Middle frontal gyrus (tissue), 1 donor: ENCODE data around the gene FGGY.
"Not testable (repeated sequence)": the region's sequence is repeated elsewhere in the genome, so short reads cannot be mapped to it uniquely, and the experiment has no call there.

Experiments used
- DNase-seq: peaks from one replicate; pipeline ENCODE4 v3.0.0-alpha.2; 2015; ENCODE audit warnings: low spot score; ENCODE audit errors: extremely low spot score

FGGY gene

DNA sequence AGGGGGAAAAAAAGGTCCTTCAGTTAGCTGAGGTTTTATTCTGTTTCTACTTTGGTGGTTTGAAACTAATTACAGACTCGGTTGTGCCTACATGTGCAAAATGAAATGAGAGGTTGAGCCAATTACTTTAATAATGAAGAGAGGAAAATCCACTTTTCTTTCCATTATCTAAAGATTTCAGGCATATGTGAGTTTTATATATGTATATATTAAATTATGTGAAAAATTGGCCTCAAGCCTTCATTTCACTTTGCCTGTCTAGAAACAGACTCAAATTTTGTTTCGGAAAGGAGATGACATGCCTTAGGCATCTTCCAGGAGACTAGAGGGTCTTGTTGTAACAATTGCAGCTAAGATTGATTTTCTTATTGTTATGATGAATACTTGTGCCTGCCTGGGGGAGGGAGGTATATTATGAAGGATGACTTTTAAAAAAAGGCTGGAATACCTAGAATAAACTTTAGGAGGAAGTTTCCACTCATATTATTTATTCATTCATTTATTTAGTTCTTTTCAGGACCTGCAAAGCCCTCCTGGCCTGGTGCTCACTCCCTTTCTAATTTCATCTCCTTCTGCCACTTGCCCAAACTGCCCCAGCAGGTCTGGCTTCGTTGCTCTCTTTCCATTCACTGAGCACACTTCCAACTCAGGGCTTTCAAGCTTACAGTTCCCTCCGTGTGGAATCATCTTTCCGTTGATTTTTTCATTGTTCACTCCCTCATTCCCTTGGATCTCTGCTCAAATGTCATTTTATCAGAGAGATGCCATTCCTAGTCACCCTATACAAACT lies 423.6 kb downstream of the FGGY start:
- DNase-seq = no peak

DNA sequence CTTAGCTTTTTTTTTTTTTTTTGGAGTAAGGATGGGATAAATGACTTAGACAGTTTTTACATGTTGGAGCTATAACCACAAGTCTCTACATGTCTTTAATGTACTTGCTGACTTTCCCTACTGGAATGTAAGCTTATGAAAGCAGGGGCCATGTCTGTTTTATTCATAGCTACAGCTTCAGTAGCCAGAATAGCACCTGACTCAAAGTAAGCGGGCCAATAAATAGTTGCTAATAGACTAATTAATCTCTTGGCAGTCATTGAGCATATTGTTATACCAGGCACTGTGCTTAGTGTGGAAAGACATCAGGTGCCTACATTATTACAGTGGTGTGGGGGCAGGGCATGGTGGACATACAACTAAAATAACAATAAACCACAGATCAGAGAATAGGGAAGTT lies 433.4 kb downstream of the FGGY start:
- DNase-seq = no peak

GRCh38 chr1:59730759-59731478 lies 434.0 kb downstream of the FGGY start:
- no peak for DNase-seq

- DNase-seq = no peak
These were observed 434.7 kb downstream of the FGGY start for GRCh38 chr1:59731591-59731990.

GRCh38 chr1:59732214-59732955 lies 435.5 kb downstream of the FGGY start:
- DNase-seq = no peak

GRCh38 chr1:59733443-59734141 lies 436.7 kb downstream of the FGGY start:
- no peak for DNase-seq

- not testable (repeated sequence) for DNase-seq
These were observed 439.0 kb downstream of the FGGY start for GRCh38 chr1:59735927-59736326.

GRCh38 chr1:59736744-59737143 lies 439.9 kb downstream of the FGGY start:
- no peak for DNase-seq

DNA sequence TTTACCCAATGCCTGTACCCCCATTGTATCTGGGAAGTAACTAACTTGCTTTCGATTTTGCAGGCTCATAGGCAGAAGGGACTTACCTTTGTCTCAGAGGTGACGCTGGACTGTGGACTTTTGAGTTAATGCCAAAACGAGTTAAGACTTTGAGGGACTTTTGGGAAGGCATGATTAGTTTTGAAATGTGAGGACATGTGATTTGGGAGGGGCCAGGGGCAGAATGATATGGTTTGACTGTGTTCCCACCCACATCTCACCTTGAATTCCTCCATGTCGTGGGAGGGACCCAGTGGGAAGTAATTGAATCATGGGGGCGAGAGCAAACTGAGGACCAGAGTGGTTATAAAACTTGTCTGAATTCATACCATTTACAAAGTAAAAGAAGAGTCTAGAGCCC lies 440.7 kb downstream of the FGGY start:
- DNase-seq = no peak

GRCh38 chr1:59738152-59738551 lies 441.3 kb downstream of the FGGY start:
- DNase-seq = no peak

DNA sequence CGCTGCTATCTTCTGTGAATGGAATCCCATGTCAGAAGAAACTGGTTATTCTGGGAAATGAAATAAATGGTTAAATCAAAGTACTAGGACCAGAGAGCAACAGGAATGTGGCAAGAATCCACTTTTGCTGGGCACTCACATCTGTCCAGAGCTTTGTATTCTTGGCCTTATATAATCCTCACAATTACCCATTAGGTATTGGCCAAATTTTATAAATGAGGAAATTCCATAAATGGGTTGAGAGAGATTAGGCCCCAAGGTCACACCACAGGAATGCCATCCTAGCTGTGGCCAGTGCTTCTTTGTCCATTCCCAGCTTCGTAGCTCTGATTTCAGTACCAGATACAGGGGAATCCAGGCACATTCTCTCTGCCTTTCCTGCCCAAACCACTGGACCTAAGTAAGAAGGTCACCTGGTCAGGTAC lies 441.7 kb downstream of the FGGY start:
- no peak for DNase-seq

DNA sequence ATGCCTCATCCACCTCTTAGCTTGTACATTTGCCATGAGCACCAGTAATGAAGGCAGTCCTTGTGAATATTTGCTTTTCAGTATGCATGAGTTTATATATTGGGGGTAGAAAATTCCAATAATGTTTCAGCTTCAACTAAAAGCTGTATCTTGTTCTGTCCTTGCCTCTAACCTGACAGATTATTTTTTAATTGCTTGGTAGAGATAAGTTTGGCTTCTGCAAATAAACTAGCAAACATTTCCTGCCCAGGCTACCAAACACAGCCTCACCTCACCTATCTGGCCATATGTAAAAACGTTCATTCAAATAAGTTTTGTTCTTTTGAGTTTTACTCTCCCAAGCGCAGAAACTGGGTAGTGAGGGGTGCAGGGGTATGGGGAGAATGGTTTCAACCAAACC lies 442.2 kb downstream of the FGGY start:
- DNase-seq = no peak

DNA sequence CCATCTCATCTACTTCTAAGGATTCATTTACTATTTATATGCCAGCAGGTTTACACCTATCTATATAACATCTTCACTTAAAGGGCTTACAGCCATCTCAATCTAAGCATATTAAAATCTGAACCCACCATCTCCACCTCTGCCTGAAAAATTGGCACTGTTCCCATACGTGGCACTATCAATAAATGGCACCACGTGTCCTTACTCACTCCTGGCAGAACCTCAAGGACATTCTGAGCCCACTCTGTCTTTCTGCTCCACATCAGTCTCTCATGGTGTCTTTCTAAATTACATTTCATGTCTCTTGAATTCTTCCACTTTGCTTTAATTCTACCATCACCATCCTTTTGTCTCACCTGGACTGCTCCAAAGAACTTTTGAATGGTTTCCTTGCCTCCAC lies 445.6 kb downstream of the FGGY start:
- no peak for DNase-seq

- DNase-seq = no peak
These were observed 446.6 kb downstream of the FGGY start for GRCh38 chr1:59743324-59744091.

- no peak for DNase-seq
These were observed 450.6 kb downstream of the FGGY start for GRCh38 chr1:59747420-59748024.

- DNase-seq = no peak
These were observed 451.2 kb downstream of the FGGY start for GRCh38 chr1:59748123-59748522.

DNA sequence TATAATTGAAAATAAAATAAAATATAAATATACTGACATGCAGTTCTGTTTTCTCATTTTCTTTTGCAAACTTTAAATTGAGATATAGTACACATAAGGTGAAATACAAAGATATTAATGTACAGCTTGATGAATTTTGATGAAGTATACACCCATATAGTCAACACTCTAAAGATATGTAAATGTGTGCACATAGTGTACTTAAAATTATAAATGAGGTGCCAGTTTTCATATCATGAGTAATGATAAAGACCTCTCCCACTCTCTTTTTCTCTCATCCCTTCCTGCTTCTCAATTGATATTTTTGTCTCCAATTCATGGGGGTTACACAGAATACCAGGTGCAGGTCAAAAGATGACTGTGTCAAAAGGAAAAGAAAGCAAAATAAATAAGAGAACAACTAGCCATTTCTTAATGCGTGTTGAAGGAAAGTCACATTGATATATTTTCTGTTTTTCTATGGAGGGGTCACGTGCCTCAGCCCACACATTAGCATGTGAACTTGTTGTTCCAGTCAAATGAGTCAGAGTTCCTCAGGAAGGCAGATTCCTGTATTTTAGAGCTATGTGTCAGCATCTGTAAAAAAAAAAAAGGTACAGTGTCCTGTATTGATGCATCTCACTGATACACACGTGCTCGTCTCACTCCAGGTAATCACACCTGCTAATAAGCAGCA lies 453.6 kb downstream of the FGGY start:
- no peak for DNase-seq

GRCh38 chr1:59751004-59751395 lies 454.1 kb downstream of the FGGY start:
- no peak for DNase-seq

DNA sequence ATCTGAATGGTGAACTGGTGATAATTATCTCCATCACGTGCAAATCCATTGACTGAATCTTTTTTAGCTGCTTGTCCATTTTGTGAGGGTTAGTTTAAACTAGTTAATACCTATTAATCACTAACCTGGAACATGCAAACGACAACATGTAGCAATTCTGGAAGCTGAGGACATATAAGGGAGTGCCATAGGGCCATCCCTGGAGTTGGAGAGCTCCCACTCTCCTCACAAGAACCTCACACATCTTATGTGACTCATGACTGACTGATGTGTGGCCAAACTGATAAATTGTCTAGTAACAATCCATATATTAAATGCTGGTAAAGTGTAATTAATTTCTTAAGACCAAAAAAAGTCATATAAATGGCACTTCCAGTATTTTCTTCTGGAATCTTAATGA lies 454.9 kb downstream of the FGGY start:
- DNase-seq = no peak
